Stimulated activated CD8-positive, alpha-beta memory T cell treated with anti-CD3 and anti-CD28 coated beads, Interleukin-4, amount 100 ng/mL, for 1 hour (primary cell): ENCODE measurements around the gene TXK.

Experiments
- DNase-seq, 2 donors: peaks; one replicate each; pipeline ENCODE4 v3.0.0-alpha.2; 2020; ENCODE audit warnings: low read depth in 2 of 2, low spot score in 1 of 2

The TXK gene

GRCh38 chr4:48064349-48064748, 69.7 kb downstream of the TXK start:
- no peak for DNase-seq

DNA sequence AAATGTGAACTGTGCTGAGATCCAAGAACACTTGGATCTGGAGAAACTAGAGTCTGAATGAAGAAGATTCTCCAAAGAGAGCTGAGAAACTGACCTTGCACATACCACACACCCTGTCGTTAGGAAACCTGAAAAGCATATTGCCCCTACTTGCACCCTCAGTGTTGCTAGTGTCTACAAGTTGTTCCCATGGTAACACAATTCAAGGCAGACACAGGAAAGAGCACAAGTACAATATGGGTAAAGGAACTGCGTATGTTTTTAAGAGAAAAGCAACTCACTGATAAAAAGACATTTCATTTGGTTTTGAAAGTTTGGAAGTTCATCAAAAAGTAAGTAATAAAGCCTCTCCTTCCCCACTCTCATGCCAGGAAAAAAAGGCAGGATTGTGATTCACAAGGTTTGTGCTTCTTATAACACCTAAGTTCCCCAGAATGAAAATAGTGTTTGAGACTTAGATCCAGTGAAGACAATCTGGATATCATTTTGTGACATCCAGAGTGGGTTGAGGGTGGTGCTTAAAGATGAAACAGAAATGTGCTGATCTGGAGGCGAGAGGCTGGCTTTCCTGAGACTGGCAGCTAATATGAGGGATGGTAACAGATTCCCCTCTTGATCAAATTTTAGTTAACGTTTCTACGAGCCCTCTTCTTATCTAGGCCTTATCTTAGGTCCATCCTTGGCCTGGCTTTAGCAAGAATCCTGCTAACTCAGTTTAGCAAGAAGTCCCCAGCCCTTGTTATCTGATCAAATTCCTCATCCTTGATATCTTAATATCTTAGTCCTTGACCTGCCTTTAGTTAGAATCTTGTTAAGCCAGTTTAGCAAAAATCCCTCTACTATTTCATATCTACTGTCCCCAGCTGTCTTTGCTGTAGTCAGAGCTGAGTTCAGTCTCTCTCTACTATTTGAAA, 75.2 kb downstream of the TXK start:
- DNase-seq: no peak

DNA sequence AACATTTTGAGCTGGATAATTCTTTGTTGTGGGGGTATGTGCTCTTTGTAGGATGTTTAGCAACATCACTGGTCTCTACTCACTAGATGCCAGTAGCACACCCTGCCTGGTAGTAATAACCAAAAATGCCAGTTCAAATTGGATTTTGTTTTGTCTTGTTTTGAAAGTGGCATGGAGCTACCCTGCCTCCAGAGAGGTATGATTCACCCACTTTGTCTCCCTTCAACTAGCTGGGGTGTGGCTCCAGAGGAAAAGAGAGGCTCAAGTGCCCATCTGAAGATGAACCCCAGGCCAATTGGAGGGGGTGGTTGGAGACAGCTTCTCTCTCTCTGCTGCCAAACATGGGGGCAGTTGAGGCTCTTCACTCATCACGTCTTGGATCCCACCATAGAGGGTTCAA, 83.0 kb downstream of the TXK start:
- DNase-seq: no peak

DNA sequence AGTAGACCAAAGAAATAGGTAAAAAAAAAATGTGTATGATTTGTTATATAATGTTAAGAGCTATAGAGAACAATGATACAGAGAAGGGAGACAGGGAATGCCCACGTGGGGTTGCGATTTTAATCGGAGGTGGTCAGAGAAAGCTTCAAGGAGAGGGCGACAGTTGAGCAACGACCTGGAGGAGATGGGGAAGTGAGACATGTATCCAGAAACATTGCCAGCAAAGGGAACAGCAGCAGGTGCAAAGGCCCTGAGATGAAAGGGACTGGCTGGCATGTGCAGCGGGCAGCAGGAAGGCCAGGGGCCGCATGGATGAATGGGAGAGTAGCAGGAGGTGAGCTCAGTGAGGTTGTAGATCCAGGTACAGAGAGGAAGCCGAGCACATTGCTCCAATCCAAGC, 84.6 kb downstream of the TXK start:
- no peak for DNase-seq

GRCh38 chr4:48047896-48048295, 86.2 kb downstream of the TXK start:
- no peak for DNase-seq

DNA sequence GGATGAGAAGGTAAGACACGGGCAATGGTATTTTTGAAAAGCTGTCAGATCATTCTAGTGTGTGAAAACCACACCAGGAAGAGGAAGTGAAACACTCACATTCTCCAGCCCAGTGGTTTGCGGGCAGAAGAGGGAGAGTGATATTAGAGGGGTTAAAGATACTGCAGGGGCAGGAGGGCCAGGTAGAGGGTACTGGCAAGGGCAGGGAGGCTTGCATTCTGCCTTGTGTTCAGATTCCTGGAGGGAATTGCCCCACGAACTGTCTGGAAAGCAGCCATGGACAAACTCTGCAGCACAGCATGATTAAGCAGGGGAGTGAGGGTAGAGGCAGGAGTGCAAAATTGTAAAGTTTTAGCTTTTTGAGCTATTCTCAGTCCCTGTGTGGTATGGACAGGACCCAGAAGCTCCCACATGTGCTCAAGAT, 86.6 kb downstream of the TXK start:
- peak; percentile 49 to 52 for DNase-seq

GRCh38 chr4:48046059-48046458, 88.0 kb downstream of the TXK start:
- no peak for DNase-seq

GRCh38 chr4:48044298-48044697, 89.8 kb downstream of the TXK start:
- DNase-seq: no peak

DNA sequence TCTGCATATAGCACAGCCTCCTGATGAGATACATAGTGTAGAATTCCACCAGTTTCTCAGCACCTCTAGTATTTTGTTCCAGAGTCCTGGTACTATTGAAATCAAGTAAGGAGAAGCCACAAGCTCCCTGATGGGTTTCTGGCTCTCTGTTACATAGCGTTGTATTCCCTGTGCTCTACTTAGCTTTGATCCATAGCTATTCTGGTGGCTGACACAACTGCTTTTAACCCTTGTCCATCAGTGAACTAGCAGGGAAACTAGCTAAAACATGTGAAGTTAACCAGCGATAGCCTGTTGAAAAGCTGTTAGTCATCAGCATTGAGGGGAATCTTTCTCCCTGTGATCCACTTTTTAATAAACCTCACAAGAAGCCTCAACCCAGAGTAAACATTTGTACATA, 90.5 kb downstream of the TXK start:
- no peak for DNase-seq

DNA sequence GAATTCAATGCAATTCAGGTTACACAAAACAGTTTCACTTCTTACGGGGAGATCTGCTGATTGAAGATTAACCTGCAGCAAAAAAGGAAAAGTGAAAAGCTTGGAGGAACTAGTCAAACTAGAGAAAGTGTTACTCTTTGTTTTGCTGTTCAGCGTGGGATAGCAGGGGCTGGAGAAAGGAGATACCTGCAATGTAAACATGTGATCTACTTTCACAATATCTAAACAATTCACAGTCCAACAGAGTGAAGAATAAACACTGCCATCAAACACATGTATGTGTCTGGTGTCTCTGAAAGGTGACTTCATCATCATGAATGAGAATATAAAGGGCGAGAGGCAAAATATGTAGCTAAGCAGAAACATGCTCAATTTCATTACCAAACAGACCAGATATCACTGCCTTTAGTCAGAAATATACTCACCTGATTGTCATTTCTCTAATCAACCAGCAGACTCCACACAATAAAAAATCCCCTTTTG, 91.0 kb downstream of the TXK start:
- DNase-seq: no peak

GRCh38 chr4:48041535-48042137, 92.4 kb downstream of the TXK start:
- no peak for DNase-seq

- DNase-seq: no peak
Observed at GRCh38 chr4:48039561-48039960, 94.5 kb downstream of the TXK start.

GRCh38 chr4:48038666-48039065, 95.4 kb downstream of the TXK start:
- DNase-seq: no peak

DNA sequence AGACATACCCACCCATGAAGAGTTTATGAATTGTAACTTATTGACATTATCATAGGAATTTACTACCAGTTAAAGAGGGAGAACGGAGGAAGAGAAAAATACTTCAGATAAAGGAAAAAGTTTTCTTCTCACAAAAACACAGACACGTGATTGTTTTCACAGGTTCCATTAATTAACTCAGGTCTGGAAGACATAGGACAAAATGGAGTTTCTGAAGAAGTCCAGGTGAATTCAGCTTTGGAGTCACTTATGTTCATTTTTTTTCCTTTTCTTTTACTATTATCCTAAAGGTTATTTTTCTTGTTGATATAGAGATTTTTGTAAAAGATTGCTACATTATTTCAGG, 97.0 kb downstream of the TXK start:
- no peak for DNase-seq

- no peak for DNase-seq
Observed at GRCh38 chr4:48035952-48036351, 98.1 kb downstream of the TXK start.

- DNase-seq: peak in 1 of 2 donors; percentile 42
Observed at GRCh38 chr4:48033825-48034413, 100.1 kb downstream of the TXK start.

DNA sequence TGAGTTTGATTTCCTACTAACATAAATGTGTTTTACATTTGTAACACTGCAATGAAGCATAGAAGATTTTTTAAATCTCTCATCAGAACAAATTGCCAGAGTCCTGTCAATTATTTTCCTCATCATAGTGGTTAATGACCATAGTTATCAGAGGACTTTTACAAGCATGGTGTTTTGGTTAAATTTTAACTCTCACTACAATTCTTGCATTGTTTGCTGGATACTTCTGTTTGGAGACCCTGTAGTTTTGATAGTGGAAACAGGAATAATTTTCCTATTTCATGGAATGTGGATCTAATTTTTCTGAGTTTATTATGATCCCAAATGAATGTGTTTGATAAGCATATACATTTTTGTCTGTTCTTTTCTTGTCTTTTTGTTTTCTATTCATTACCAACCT, 100.6 kb downstream of the TXK start:
- no peak for DNase-seq

DNA sequence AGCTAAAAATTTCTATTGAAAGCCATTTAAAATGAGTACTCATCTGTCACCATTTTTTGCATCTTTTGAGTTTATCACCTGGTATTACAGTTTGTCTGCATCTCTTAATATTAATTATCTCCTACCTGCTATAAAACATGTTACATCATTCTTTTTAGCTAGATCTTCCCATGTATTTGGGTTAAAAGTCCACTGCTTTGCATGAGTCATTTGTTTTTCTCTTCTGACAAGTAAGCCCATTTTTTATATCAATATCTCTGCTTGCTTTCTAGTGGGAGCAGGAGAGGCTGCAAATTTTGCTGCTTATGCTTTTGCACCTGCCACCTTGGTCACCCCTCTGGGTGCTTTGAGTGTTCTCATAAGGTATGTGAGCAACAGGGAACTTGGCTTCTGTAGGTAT, 101.3 kb downstream of the TXK start:
- DNase-seq: no peak

DNA sequence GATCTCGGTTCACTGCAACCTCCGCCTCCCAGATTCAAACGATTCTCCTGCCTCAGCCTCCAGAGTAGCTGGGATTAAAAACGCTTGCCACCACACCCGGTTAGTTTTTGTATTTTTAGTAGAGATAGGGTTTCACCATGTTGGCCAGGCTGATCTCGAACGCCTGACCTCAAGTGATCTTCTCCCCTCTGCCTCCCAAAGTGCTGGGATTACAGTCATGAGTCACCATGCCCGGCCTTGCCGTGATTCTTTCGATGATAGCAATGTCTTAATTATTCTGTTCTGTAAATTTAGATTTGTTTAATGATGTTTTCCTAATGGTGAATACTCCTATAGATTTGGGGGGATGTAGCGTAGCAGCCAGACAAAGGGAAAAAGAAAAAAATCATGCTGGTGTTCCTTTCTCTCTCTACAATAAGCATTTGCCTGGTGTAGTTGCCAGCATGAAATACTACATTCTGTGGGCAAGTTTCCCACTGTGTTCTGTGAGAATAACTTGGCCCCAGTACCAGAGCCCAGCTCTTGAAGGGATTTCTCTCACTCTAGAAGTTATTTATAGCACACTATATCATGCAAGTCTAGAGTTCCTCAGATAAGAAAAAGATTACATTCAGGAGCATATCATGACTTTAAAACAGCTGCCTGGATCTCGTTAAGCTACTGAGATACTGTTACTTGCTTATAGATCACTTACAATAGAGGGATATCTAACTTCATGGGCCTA, 102.1 kb downstream of the TXK start:
- no peak for DNase-seq

DNA sequence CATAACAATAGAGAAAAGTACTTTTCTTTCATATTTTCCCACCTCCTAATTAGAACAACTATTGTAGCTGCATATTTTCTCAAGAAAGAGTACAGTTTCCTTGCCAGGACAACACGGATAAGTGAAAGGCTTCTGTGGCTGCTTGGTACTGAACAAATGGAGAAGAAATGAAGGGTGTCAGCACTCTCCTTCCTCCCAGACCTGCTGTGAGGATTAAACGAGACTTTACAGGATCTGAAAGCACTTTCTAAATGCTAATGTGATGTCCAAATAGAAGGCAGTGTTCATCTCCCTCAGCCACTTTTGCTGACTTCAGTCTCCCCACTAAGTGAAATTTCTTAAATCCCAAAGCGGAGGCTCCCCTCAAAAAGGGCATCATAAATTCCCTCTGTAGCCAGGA, 103.6 kb downstream of the TXK start:
- no peak for DNase-seq

DNA sequence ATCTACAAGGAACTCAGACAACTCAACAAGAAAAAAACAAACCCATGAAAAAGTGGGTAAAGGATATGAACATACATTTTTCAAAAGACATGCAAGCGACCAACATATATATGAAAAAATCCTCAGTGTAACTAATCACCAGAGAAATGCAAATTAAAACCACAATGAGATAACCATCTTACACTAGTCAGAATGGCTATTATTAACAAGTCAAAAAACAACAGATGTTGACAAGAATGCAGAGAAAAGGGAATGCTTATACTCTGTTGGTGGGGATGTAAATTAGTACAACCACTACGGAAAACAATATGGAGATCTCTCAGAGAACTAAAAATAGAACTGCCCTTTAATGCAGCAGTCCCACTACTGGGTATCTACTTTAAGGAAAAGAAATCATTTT, 105.4 kb downstream of the TXK start:
- DNase-seq: no peak

GRCh38 chr4:48027653-48028052, 106.4 kb downstream of the TXK start:
- no peak for DNase-seq
